Astrocyte (in vitro differentiated cells and primary cell): ENCODE measurements around the gene C11orf54. TPM values are rescaled to one million over a fixed set of nuclear protein-coding genes. Genes with fewer than 3 reads are reported as not detected.
"Not testable (repeated sequence)": the region's sequence is repeated elsewhere in the genome, so short reads cannot be mapped to it uniquely, and the experiment has no call there.

ENCODE experiments used
- DNase-seq: peaks from one replicate; pipeline ENCODE4 v3.0.0-alpha.2; 2010; ENCODE audit warnings: low read depth
- FAIRE-seq: peaks from 2 replicates; lab custom pipeline; 2011; peaks lifted over from hg19 to GRCh38; lab: Jason Lieb, UNC
- H2AFZ ChIP-seq: 2 replicates; pipeline ENCODE4 v1.6.0; 2012; ENCODE audit warnings: low read depth, low read length, inconsistent platforms
- H3K27ac ChIP-seq: 2 replicates; pipeline ENCODE4 v1.5.1; 2011; ENCODE audit warnings: low read depth, low read length, inconsistent platforms
- H3K27me3 ChIP-seq: 2 replicates; pipeline ENCODE4 v1.6.0; 2011; ENCODE audit warnings: low read length, inconsistent platforms; ENCODE audit not compliant: insufficient read depth
- H3K36me3 ChIP-seq: 2 replicates; pipeline ENCODE4 v1.5.1; 2011; ENCODE audit warnings: low read length, inconsistent platforms; ENCODE audit not compliant: insufficient read depth
- H3K4me1 ChIP-seq: 2 replicates; pipeline ENCODE4 v1.5.1; 2011; ENCODE audit warnings: low read length, inconsistent platforms; ENCODE audit not compliant: insufficient read depth
- H3K4me2 ChIP-seq: 2 replicates; pipeline ENCODE4 v1.6.0; 2012; ENCODE audit warnings: low read length, inconsistent platforms
- H3K4me3 ChIP-seq: 2 replicates; pipeline ENCODE4 v1.5.1; 2011; ENCODE audit warnings: low read depth, mild to moderate bottlenecking, low read length, inconsistent platforms; ENCODE audit not compliant: insufficient read depth
- H3K79me2 ChIP-seq: 2 replicates; pipeline ENCODE4 v1.6.0; 2012; ENCODE audit warnings: mild to moderate bottlenecking, low read length, inconsistent platforms; ENCODE audit not compliant: insufficient read depth
- H3K9ac ChIP-seq: 2 replicates; pipeline ENCODE4 v1.6.0; 2012; ENCODE audit warnings: mild to moderate bottlenecking, low read length, inconsistent platforms
- H3K9me3 ChIP-seq: 2 replicates; pipeline ENCODE4 v1.5.1; 2012; ENCODE audit warnings: low read depth, mild to moderate bottlenecking, low read length, inconsistent platforms; ENCODE audit not compliant: insufficient read depth
- H4K20me1 ChIP-seq: 2 replicates; pipeline ENCODE4 v1.6.0; 2012; ENCODE audit warnings: low read length, inconsistent platforms; ENCODE audit not compliant: insufficient read depth
- H3K27ac Mint-ChIP-seq: one replicate; pipeline ENCODE4 v1.8.0; 2021; ENCODE audit warnings: mild to moderate bottlenecking, mixed read lengths; ENCODE audit not compliant: unreplicated experiment
- H3K27me3 Mint-ChIP-seq: one replicate; pipeline ENCODE4 v1.8.0; 2021; ENCODE audit warnings: low read depth, mixed read lengths; ENCODE audit not compliant: unreplicated experiment
- H3K36me3 Mint-ChIP-seq: one replicate; pipeline ENCODE4 v1.8.0; 2021; ENCODE audit warnings: low read depth, mixed read lengths; ENCODE audit not compliant: unreplicated experiment
- H3K4me1 Mint-ChIP-seq: one replicate; pipeline ENCODE4 v1.8.0; 2021; ENCODE audit warnings: low read depth, mixed read lengths; ENCODE audit not compliant: unreplicated experiment
- H3K4me3 Mint-ChIP-seq: one replicate; pipeline ENCODE4 v1.8.0; 2021; ENCODE audit warnings: mild to moderate bottlenecking, moderate library complexity, mixed read lengths; ENCODE audit not compliant: unreplicated experiment
- H3K9me3 Mint-ChIP-seq: one replicate; pipeline ENCODE4 v1.8.0; 2021; ENCODE audit warnings: mild to moderate bottlenecking, mixed read lengths; ENCODE audit not compliant: unreplicated experiment
- EZH2 ChIP-seq: IDR thresholded peaks from 2 replicates; pipeline ENCODE4 v1.6.1; 2012; ENCODE audit warnings: mild to moderate bottlenecking, low read length, inconsistent platforms; ENCODE audit not compliant: insufficient read depth
- total RNA-seq: library from RNA; stranded (reverse); gene quantifications from 2 replicates; pipeline ENCODE4 v1.2.1, GENCODE V29; 2021
- TF ChIP-seq, protein P1 (sequence below): IDR thresholded peaks from 2 replicates; pipeline ENCODE4 v1.5.1; 2011; ENCODE audit warnings: low read depth, mild to moderate bottlenecking, inconsistent platforms, low read length, moderate library complexity; ENCODE audit not compliant: insufficient read depth

Gene C11orf54
- total RNA-seq, 1 donor from 2014 or later, result 14.8 TPM

DNA sequence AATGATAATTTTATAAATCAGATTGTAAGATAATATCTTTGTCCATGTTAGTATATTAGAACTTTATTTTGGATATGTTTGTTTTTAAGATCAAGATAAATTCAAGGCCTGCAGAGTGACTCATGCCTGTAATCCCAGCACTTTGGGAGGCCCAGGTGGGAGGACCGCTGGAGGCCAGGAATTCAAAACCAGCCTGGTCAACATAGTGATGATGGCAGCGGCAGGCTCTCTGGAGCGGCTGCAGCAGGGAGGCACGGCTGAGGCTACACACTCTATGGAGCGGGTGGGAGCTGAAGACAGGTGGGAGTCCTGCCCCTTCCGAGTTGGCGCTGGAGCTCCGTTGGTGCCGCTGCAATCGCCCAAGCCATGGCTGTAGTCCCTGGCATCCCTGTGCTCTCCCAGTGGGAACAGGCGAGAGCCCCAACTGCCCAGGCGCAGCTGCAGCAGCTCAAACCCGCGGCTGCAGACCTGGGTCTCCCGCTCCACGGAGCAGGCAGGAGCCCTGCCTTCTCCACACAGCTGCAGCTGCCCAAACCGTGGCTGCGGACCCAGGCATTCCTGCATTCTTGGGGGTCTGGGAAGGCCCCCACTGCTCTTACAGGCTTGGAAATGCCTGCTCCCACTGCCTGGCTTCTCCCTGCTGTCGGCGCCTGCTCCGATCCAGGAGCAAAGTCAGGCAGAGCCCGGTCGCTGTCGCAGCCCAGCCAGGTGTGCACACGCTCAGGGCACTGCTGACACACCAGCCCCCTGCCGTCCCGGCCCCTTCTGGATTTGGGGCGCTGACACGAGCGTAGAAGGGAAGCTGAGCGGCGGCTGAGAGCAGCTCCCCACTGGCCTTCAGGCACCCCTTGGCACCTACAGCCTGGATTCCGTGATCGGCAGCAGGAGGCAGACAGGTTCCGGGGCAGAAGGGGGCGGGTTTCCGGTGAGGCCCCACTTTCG, 16.7 kb downstream of the C11orf54 start:
- no peak for FAIRE-seq

DNA sequence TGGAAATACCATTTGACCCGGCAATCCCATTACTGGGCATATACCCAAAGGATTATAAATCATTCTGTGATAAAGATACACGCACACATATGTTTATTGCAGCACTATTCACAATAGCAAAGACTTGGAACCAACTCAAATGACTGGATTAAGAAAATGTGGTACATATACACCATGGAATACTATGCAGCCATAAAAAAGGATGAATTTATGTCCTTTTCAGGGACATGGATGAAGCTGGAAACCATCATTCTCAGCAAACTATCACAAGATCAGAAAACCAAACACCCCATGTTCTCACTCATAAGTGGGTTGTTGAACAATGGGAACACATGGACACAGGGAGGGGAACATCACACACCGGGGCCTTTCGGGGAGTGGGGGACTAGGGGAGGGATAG, 17.7 kb downstream of the C11orf54 start:
- H3K4me1 Mint-ChIP-seq, H3K27ac ChIP-seq, DNase-seq, H3K27me3 Mint-ChIP-seq, H2AFZ ChIP-seq, H3K36me3 ChIP-seq, H3K4me1 ChIP-seq, H3K4me2 ChIP-seq, H3K27me3 ChIP-seq, H3K9me3 ChIP-seq, H3K79me2 ChIP-seq, H4K20me1 ChIP-seq, H3K4me3 Mint-ChIP-seq, FAIRE-seq, H3K27ac Mint-ChIP-seq, H3K4me3 ChIP-seq, H3K9me3 Mint-ChIP-seq, H3K9ac ChIP-seq: not testable (repeated sequence)
- H3K36me3 Mint-ChIP-seq, result peaks cover 18% of the 10 kb centered on the region

More for the DNA sequence above, 16.7 kb downstream of the C11orf54 start:
- no peaks in the 10 kb centered on the region for H3K4me1 Mint-ChIP-seq
- no peak overlapping the region for H3K9ac ChIP-seq
- H3K27ac ChIP-seq, result no peak overlapping the region
- no peak overlapping the region for H2AFZ ChIP-seq
- no peaks in the 10 kb centered on the region for H3K79me2 ChIP-seq
- no peaks in the 10 kb centered on the region for H3K9me3 Mint-ChIP-seq
- H3K27me3 ChIP-seq, result no peaks in the 10 kb centered on the region
- TF ChIP-seq EZH2, result no peak
- TF ChIP-seq, protein P1, sequence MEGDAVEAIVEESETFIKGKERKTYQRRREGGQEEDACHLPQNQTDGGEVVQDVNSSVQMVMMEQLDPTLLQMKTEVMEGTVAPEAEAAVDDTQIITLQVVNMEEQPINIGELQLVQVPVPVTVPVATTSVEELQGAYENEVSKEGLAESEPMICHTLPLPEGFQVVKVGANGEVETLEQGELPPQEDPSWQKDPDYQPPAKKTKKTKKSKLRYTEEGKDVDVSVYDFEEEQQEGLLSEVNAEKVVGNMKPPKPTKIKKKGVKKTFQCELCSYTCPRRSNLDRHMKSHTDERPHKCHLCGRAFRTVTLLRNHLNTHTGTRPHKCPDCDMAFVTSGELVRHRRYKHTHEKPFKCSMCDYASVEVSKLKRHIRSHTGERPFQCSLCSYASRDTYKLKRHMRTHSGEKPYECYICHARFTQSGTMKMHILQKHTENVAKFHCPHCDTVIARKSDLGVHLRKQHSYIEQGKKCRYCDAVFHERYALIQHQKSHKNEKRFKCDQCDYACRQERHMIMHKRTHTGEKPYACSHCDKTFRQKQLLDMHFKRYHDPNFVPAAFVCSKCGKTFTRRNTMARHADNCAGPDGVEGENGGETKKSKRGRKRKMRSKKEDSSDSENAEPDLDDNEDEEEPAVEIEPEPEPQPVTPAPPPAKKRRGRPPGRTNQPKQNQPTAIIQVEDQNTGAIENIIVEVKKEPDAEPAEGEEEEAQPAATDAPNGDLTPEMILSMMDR, result no peak
- H3K36me3 ChIP-seq, result no peaks in the 10 kb centered on the region
- no peak overlapping the region for H3K27ac Mint-ChIP-seq
- no peaks in the 10 kb centered on the region for H3K27me3 Mint-ChIP-seq
- no peak overlapping the region for H3K4me3 ChIP-seq
- no peaks in the 10 kb centered on the region for H4K20me1 ChIP-seq
- no peak overlapping the region for H3K4me2 ChIP-seq
- peaks cover 14% of the 10 kb centered on the region for H3K36me3 Mint-ChIP-seq
- no peaks in the 10 kb centered on the region for H3K4me1 ChIP-seq
- DNase-seq, result no peak
- H3K9me3 ChIP-seq, result no peaks in the 10 kb centered on the region
- H3K4me3 Mint-ChIP-seq, result no peak overlapping the region

DNA sequence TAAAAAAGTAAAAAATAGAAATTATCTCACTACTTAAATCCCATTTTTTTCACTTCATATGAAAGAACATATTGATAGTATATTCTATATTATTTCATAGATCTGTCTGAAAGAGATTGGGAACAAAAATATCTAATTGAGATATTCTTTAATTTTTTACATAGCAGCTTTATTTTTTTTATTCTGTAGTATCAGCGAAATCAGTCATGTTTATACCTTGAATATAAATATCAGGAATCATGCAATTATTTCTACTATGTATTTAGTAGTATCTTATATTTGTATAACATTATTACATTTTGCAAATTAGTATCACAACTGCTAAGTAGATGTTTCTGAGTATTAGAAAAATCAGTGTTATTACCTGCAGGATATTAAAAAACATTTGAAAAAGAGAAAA, 20.4 kb downstream of the C11orf54 start:
- Mint-ChIP-seq H3K9me3 (no peaks in the 10 kb centered on the region), H3K27ac (no peak overlapping the region), H3K4me1 (no peaks in the 10 kb centered on the region), H3K4me3 (no peak overlapping the region), H3K36me3 (peaks cover 22% of the 10 kb centered on the region), H3K27me3 (no peaks in the 10 kb centered on the region)
- FAIRE-seq, result no peak
- Histone ChIP-seq H3K36me3 (no peaks in the 10 kb centered on the region), H3K4me1 (peaks cover 4% of the 10 kb centered on the region), H3K9me3 (no peaks in the 10 kb centered on the region), H3K4me3 (no peak overlapping the region), H3K9ac (no peak overlapping the region), H3K4me2 (no peak overlapping the region), H3K27me3 (no peaks in the 10 kb centered on the region), H2AFZ (no peak overlapping the region), H3K27ac (no peak overlapping the region), H4K20me1 (no peaks in the 10 kb centered on the region), H3K79me2 (no peaks in the 10 kb centered on the region)
- TF ChIP-seq, protein P1, result no peak
- no peak for TF ChIP-seq EZH2
- no peak for DNase-seq
